GM18870 (cell line): Measurements from ENCODE around the gene ALDH16A1.
"Not testable (repeated sequence)": the region's sequence is repeated elsewhere in the genome, so short reads cannot be mapped to it uniquely, and the experiment has no call there.

Experiments
- ATAC-seq: cut with Tn5 transposase; IDR thresholded peaks from one replicate; pipeline ENCODE4 v1.9.1; 2021; ENCODE audit warnings: moderate library complexity; ENCODE audit not compliant: unreplicated experiment

ALDH16A1 gene

DNA sequence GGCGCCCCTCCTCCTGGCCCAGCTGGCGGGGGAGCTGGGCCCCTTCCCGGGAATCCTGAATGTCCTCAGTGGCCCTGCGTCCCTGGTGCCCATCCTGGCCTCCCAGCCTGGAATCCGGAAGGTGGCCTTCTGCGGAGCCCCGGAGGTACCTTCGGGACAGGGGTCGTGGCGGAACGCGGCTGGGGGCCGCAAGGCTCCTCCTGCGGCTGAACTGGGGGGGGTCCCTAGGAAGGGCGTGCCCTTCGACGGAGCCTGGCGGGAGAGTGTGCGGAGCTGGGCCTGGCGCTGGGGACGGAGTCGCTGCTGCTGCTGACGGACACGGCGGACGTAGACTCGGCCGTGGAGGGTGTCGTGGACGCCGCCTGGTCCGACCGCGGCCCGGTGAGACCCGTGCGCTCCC is 8.6 kb downstream of the ALDH16A1 start:
- ATAC-seq = no peak

- no peak for ATAC-seq
Measured at GRCh38 chr19:49462492-49462891, 9.5 kb downstream of the ALDH16A1 start.

DNA sequence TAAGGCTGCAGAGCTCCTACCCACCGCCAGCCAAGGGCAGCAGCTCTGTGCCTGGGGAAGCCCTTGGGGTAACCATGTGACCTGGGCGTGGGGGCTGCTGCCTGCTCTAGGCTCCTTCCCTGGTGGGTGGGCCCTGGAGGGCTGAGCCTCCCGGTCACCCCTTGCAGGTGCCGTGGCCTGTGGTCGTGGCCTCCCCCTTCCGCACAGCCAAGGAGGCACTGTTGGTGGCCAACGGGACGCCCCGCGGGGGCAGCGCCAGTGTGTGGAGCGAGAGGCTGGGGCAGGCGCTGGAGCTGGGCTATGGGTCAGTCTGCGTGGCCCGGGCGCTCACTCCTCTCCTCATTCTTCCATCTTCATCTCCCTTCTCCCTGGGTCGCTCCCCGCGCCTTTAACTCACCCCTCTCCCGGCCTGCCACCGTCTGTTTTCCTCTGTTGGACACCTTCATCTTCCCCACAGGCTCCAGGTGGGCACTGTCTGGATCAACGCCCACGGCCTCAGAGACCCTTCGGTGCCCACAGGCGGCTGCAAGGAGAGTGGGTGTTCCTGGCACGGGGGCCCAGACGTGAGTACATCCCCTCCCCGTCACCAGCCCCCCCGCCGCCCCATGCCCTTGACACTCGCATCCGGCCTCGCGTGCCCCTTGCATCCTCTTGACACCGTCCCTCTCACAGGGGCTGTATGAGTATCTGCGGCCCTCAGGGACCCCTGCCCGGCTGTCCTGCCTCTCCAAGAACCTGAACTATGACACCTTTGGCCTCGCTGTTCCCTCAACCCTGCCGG is 11.1 kb downstream of the ALDH16A1 start:
- no peak for ATAC-seq

GRCh38 chr19:49465371-49465770 is 12.3 kb downstream of the ALDH16A1 start:
- no peak for ATAC-seq

DNA sequence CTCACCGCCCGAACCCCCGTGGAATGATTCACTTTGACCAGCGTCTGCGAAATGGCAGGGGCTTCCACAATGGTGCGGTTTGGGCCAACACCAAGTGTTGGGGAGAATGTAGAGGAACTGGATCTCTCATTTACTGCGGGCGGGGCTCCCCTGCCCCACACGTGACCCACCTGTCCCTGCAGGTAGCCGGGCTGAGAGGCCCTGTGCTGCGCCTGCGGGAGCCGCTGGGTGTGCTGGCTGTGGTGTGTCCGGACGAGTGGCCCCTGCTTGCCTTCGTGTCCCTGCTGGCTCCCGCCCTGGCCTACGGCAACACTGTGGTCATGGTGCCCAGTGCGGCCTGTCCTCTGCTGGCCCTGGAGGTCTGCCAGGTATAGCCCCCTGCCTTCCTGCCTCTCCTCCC is 15.2 kb downstream of the ALDH16A1 start:
- no peak for ATAC-seq

DNA sequence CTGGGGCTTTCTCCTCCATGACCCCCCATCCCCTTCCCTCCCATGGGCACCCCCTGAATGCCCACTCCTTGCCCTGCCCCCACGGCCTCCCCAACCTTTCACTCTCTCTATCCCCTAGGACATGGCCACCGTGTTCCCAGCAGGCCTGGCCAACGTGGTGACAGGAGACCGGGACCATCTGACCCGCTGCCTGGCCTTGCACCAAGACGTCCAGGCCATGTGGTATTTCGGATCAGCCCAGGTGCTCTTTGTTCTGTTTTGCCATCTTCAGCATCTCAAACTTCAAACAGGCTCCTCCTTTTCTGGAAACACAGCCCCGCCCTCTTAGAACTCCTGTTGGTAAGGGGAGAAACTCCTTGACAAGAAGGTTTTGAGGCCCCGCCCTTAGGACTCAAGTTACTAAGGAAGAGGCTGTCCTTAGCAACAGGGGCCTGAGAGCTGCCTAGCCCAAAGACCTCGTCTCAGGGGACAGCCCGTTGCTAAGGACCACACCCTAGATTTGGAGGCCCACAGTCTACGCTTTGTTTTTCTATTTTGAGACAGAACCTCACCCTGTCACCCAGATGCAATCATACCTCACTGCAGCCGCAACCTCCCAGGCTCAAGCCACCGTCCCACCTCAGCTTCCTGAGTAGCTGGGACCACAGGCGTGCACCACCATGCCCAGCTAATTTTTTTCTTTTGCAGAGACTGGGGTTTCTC is 15.9 kb downstream of the ALDH16A1 start:
- no peak for ATAC-seq

- ATAC-seq = peak; percentile 44
Measured at GRCh38 chr19:49469828-49470614, 17.0 kb downstream of the ALDH16A1 start.

- no peak for ATAC-seq
Measured at GRCh38 chr19:49470615-49470978, 17.6 kb downstream of the ALDH16A1 start.

DNA sequence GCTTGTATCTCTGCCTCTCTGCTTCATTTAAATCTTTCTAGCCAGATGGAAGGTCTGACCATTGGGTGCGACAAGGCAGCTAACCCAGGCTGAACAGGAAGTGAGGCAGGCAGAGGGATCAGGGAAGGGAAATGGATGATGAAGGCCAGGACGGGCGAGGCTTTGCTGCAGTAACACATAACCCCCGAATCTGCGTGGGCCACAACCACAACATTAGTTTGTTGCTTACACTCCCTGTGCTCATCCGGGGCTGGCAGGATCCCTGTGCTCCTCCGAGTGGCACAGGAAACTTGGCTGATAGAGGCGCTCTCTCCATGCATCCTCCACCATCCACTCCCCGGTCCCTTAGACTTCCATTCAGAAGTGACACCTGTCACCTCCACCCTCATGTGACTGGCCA is 19.9 kb downstream of the ALDH16A1 start:
- no peak for ATAC-seq

GRCh38 chr19:49473501-49473867 is 20.5 kb downstream of the ALDH16A1 start:
- not testable (repeated sequence) for ATAC-seq

DNA sequence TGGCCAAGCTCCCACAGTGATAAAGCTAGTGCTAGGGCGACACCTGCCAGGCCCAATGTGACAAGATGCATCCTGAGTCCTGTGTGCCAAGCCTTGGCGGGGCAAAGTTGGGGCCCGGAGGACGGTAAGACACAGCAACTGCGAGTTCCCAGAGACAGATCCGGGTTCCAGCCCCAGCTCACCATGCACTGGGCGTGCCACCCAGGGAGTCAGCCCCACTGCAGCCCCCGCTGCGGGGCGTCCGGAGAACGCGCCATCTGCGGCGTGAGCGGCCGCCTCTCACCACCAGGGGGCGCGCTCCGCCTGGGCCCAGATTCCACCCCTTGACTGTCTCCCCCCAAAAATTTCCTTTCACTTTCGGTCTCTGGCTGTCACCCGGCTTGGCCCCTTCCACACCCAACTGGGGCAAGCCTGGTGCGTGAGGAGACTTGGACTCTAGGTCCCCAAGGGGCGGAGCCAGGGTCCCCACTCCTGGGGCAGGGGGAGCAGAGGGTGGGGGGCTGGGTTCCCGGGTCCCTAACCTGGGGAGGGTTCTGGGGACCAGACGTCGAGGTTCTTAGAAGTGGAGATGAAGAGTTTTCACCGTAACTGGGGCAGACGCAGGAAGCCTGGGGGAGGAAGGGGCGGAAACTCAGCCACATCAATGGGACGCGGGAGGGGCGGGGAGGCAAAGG is 21.0 kb downstream of the ALDH16A1 start, which contains the start of gene FLT3LG:
TSS of gene FLT3LG (plus strand) at position 348 of the 674 bp plus-strand sequence. CDS start 425 bp downstream, outside the sequence.
- peak; percentile 46 for ATAC-seq

DNA sequence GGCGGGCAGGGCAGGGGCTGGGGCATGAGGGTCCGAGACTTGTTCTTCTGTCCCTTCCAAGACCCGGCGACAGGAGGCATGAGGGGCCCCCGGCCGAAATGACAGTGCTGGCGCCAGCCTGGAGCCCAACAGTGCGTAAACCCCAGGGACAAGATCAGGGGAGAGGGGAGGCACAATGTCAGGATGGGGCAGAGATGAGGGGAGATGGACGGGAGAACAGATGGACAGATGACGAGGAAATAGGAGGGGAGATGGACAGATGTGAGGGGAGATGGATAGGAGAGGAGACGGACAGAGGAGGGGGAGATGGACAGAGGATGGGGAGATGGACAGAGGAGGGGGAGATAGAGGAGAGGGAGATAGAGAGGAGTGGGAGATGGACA is 21.5 kb downstream of the ALDH16A1 start:
- no peak for ATAC-seq

DNA sequence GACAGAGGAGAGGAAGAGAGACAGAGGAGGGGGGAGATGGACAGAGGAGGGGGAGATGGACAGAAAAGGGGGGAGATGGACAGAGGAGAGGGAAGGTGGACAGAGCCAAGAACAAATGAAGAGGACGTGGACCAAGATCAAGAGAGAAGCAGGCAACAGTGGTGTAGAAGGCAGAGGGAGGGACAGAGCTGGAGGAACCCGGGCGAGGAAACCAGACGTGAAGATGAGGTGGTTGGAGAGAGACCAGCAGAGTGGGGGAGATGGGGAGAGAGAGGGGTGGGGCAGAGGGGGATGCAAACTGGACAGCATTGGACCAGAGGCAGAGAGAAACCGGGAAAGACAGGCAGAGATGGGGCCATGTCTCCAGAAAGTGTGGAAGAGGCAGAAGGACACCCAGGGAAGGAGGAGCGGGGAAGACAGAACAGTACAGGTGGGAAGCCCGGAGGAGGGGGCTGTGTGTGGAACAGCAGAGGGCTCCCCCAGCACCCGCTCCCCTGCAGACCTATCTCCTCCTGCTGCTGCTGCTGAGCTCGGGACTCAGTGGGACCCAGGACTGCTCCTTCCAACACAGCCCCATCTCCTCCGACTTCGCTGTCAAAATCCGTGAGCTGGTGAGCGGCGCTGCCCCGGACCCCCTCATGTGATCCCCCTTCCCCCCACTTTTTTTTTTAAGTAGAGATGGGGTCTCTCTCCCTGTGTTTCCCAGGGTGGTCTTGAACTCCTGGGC is 22.3 kb downstream of the ALDH16A1 start:
- ATAC-seq = no peak

- no peak for ATAC-seq
Measured at GRCh38 chr19:49475995-49476880, 23.2 kb downstream of the ALDH16A1 start.

GRCh38 chr19:49479975-49480628 is 27.1 kb downstream of the ALDH16A1 start:
- ATAC-seq = no peak

DNA sequence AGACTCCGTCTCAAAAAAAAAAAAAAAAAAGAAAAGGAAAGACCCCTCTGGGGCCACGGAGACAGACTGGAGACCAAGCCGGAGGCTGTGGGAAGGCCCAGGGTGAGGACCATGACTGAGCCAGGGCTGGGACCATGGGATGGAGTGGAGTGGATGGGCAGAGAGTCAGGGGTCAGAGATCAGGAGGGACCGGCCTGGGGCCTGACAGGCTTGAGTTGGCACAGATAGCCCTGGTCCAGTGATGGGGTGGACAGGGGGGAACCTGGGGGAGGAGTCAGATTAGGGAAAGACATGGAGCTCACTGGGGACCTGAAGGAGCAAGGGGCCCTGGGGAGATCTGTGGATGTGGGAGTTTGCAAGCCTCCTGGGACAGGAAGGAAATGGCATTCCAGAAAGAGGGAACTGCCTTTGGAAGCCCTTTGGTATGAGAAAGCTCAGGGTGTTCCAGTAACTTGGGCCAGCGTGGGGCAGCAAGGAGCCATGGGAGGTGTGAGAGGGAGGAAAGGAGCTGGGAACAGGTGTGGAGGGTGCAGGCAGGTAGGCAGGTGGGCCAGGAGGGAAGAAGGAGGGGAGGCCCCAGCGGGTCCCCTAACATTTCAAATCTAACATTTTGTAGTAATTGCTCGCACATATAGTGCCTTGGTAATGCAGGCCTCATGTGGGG is 28.1 kb downstream of the ALDH16A1 start:
- ATAC-seq = no peak

DNA sequence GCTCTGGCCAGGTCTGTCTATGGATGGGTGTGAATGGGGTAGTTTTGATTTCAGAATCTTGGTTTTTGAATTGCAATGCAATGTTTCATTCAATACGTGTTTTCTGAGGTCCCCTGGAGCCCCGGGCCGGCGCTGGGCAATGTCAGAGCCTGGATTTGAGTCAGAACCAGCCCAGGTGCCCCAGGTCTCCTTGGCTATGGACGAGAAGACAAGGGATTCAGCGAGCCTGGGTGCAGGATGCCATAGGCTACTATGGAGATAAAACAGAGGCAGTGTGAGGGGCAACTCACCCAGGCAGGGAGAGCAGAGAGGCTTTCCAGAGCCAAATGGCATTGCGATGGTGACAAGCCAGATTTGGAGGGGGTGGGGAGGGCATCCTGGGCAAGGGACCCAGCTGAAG is 33.2 kb downstream of the ALDH16A1 start:
- no peak for ATAC-seq

GRCh38 chr19:49486710-49487276 is 33.8 kb downstream of the ALDH16A1 start:
- ATAC-seq = no peak
